H9 (cell line): ENCODE data around the gene LST1. TPM values are rescaled to one million over a fixed set of nuclear protein-coding genes. Genes with fewer than 3 reads are reported as not detected.

Source experiments
- DNase-seq: peaks from one replicate; pipeline ENCODE4 v3.0.0-alpha.2; 2017
- H2AFZ ChIP-seq: one replicate; pipeline ENCODE4 v1.6.1; 2013; ENCODE audit warnings: mild to moderate bottlenecking, low read length, control low read depth, moderate library complexity
- H2AK5ac ChIP-seq: 2 replicates; pipeline ENCODE4 v1.6.1; 2013; ENCODE audit warnings: low read length, control low read depth, mixed read lengths; ENCODE audit not compliant: insufficient read length
- H2BK120ac ChIP-seq: one replicate; pipeline ENCODE4 v1.6.1; 2013; ENCODE audit warnings: low read depth, mild to moderate bottlenecking, low read length, control low read depth, inconsistent platforms; ENCODE audit not compliant: poor library complexity, severe bottlenecking
- H2BK12ac ChIP-seq: 2 replicates; pipeline ENCODE4 v1.6.1; 2013; ENCODE audit warnings: low read length, control low read depth, mixed read lengths, low read depth; ENCODE audit not compliant: insufficient read length
- H2BK15ac ChIP-seq: 2 replicates; pipeline ENCODE4 v1.6.1; 2013; ENCODE audit warnings: low read depth, low read length, control low read depth
- H2BK20ac ChIP-seq: one replicate; pipeline ENCODE4 v1.6.1; 2013; ENCODE audit warnings: low read depth, mild to moderate bottlenecking, low read length, control low read depth, inconsistent platforms; ENCODE audit not compliant: poor library complexity, severe bottlenecking
- H2BK5ac ChIP-seq: 2 replicates; pipeline ENCODE4 v1.6.1; 2013; ENCODE audit warnings: low read length, control low read depth, mixed read lengths; ENCODE audit not compliant: insufficient read length
- H3K14ac ChIP-seq: 2 replicates; pipeline ENCODE4 v1.6.1; 2013; ENCODE audit warnings: low read length, control low read depth; ENCODE audit not compliant: insufficient read depth
- H3K18ac ChIP-seq: 2 replicates; pipeline ENCODE4 v1.6.1; 2013; ENCODE audit warnings: low read depth, mild to moderate bottlenecking, mixed read lengths, low read length, control low read depth; ENCODE audit not compliant: insufficient read length
- H3K23ac ChIP-seq: 2 replicates; pipeline ENCODE4 v1.6.1; 2013; ENCODE audit warnings: low read length, control low read depth, mixed read lengths, low read depth; ENCODE audit not compliant: insufficient read length
- H3K23me2 ChIP-seq: 2 replicates; pipeline ENCODE4 v1.6.1; 2013; ENCODE audit warnings: low read depth, mild to moderate bottlenecking, mixed read lengths, low read length, control low read depth; ENCODE audit not compliant: insufficient read length, poor library complexity, severe bottlenecking
- H3K27ac ChIP-seq: 2 replicates; pipeline ENCODE4 v1.5.1; 2013; ENCODE audit warnings: low read length, control low read depth, mixed read lengths, low read depth; ENCODE audit not compliant: insufficient read length
- H3K27me3 ChIP-seq: 2 replicates; pipeline ENCODE4 v1.6.1; 2013; ENCODE audit warnings: low read length, control low read depth, inconsistent platforms; ENCODE audit not compliant: insufficient read depth
- H3K4ac ChIP-seq: 2 replicates; pipeline ENCODE4 v1.6.1; 2013; ENCODE audit warnings: low read depth, mild to moderate bottlenecking, control low read depth, inconsistent platforms, low read length, moderate library complexity
- H3K4me1 ChIP-seq: 2 replicates; pipeline ENCODE4 v1.6.1; 2013; ENCODE audit warnings: low read length, control low read depth, inconsistent platforms; ENCODE audit not compliant: insufficient read depth
- H3K4me2 ChIP-seq: 2 replicates; pipeline ENCODE4 v1.6.1; 2013; ENCODE audit warnings: low read length, control low read depth, mixed read lengths; ENCODE audit not compliant: insufficient read length, insufficient read depth
- H3K56ac ChIP-seq: 2 replicates; pipeline ENCODE4 v1.6.1; 2013; ENCODE audit warnings: low read depth, mild to moderate bottlenecking, mixed read lengths, low read length, control low read depth; ENCODE audit not compliant: insufficient read length
- H3K79me1 ChIP-seq: 2 replicates; pipeline ENCODE4 v1.6.1; 2013; ENCODE audit warnings: low read depth, mild to moderate bottlenecking, moderate library complexity, low read length, control low read depth, inconsistent platforms; ENCODE audit not compliant: insufficient read depth, poor library complexity, severe bottlenecking
- H3K79me2 ChIP-seq: 2 replicates; pipeline ENCODE4 v1.6.1; 2013; ENCODE audit warnings: low read length, control low read depth, inconsistent platforms; ENCODE audit not compliant: insufficient read depth
- H3K9ac ChIP-seq: 2 replicates; pipeline ENCODE4 v1.6.1; 2013; ENCODE audit warnings: low read length, control low read depth, mixed read lengths; ENCODE audit not compliant: insufficient read length; ENCODE audit errors: extremely low read depth
- H3K9me3 ChIP-seq: one replicate; pipeline ENCODE4 v1.6.1; 2013; ENCODE audit warnings: low read depth, low read length, inconsistent platforms; ENCODE audit not compliant: control insufficient read depth
- H3T11ph ChIP-seq: one replicate; pipeline ENCODE4 v1.6.1; 2013; ENCODE audit warnings: mild to moderate bottlenecking, low read length, control low read depth, inconsistent platforms
- H4K20me1 ChIP-seq: one replicate; pipeline ENCODE4 v1.6.1; 2013; ENCODE audit not compliant: control insufficient read depth, insufficient read length, insufficient read depth
- H4K5ac ChIP-seq: 2 replicates; pipeline ENCODE4 v1.6.1; 2013; ENCODE audit warnings: low read depth, mild to moderate bottlenecking, mixed read lengths, low read length, control low read depth; ENCODE audit not compliant: insufficient read length
- H4K8ac ChIP-seq: replicated peaks from 2 replicates; pipeline ENCODE4 v1.6.1; 2013; ENCODE audit warnings: low read length, control low read depth, mixed read lengths, low read depth; ENCODE audit not compliant: insufficient read length
- H4K91ac ChIP-seq: 2 replicates; pipeline ENCODE4 v1.6.1; 2013; ENCODE audit warnings: low read depth, mild to moderate bottlenecking, moderate library complexity, mixed read lengths, low read length, control low read depth; ENCODE audit not compliant: insufficient read length
- H3K27ac Mint-ChIP-seq, 3 experiments: 2 replicates in 2 of 3; 3 replicates in 1 of 3; pipeline ENCODE4 v1.8.0; 2020 to 2021; ENCODE audit warnings: mixed read lengths in 3 of 3, mild to moderate bottlenecking in 1 of 3, moderate library complexity in 1 of 3
- H3K27me3 Mint-ChIP-seq: 2 replicates; pipeline ENCODE4 v1.8.0; 2021; ENCODE audit warnings: low read depth, mild to moderate bottlenecking, moderate library complexity, mixed read lengths
- H3K36me3 Mint-ChIP-seq, 3 experiments: 2 replicates in 2 of 3; 3 replicates in 1 of 3; pipeline ENCODE4 v1.8.0; 2020 to 2021; ENCODE audit warnings: low read depth in 3 of 3, mixed read lengths in 3 of 3; ENCODE audit not compliant: insufficient read depth in 1 of 3
- H3K4me1 Mint-ChIP-seq, 2 experiments: 2 replicates each; pipeline ENCODE4 v1.8.0; 2020; ENCODE audit warnings: mixed read lengths in 2 of 2
- H3K4me3 Mint-ChIP-seq, 2 experiments: 2 replicates in 1 of 2; 3 replicates in 1 of 2; pipeline ENCODE4 v1.8.0; 2020 to 2021; ENCODE audit warnings: mild to moderate bottlenecking in 2 of 2, mixed read lengths in 2 of 2, moderate library complexity in 1 of 2
- H3K9me3 Mint-ChIP-seq, 2 experiments: 2 replicates in 1 of 2; 3 replicates in 1 of 2; pipeline ENCODE4 v1.8.0; 2020; ENCODE audit warnings: mild to moderate bottlenecking in 2 of 2, mixed read lengths in 2 of 2, moderate library complexity in 1 of 2
- WGBS: extraction: QIAGEN DNeasy Blood & Tissue Kit; methylation state at CpG from one replicate; pipeline ENCODE4 v1.1.7; 2013; ENCODE audit warnings: missing lambda C conversion rate, low lambda C conversion rate, mixed read lengths; ENCODE audit not compliant: insufficient read length; ENCODE audit errors: extremely low coverage; 5-methylcytosine and 5-hydroxymethylcytosine counted together
- total RNA-seq: library from RNA; stranded (reverse); gene quantifications from 2 replicates; pipeline ENCODE4 v1.2.1, GENCODE V29; 2021
- TF ChIP-seq, protein P1 (sequence below): fragments of 200-600 bp; sonication (generic); conservative IDR thresholded peaks from 3 replicates; pipeline ENCODE4 v1.8.0; 2021; ENCODE audit warnings: antibody characterized with exemption, mild to moderate bottlenecking

Gene LST1
- total RNA-seq, 1 experiment from 2014 or later: not detected

DNA sequence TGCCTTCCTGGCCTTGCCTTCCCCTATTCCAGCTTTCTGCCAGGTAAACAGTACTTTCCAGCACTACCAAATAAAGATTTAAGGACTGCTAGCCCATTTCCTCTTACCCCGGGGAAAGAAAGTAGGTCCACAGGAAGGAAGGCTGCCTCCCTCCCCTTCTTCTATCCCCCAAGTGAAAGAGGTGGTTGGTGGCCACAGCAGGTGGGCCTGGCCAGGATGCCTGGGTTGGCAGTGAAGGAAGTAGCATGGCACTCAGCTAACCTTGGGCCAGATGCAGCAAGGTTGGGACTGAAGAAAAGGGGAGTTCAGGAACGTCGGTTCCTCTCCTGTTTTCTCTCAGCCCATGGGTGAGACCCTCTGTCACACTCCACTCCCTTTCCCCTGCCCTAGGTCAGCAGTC is 29.8 kb upstream of the LST1 start:
- peaks cover 4% of the 10 kb centered on the region; the same call in 1 of the 2 replicates for H3K4me1 ChIP-seq
- H3K4me3 Mint-ChIP-seq: no peak overlapping the region
- no peak overlapping the region for H3K56ac ChIP-seq
- no peak overlapping the region for H2BK120ac ChIP-seq
- no peaks in the 10 kb centered on the region for H3K27me3 Mint-ChIP-seq
- H4K8ac ChIP-seq: no peak overlapping the region
- H3K9me3 ChIP-seq: no peaks in the 10 kb centered on the region
- no peak overlapping the region for H3K14ac ChIP-seq
- TF ChIP-seq, protein P1, sequence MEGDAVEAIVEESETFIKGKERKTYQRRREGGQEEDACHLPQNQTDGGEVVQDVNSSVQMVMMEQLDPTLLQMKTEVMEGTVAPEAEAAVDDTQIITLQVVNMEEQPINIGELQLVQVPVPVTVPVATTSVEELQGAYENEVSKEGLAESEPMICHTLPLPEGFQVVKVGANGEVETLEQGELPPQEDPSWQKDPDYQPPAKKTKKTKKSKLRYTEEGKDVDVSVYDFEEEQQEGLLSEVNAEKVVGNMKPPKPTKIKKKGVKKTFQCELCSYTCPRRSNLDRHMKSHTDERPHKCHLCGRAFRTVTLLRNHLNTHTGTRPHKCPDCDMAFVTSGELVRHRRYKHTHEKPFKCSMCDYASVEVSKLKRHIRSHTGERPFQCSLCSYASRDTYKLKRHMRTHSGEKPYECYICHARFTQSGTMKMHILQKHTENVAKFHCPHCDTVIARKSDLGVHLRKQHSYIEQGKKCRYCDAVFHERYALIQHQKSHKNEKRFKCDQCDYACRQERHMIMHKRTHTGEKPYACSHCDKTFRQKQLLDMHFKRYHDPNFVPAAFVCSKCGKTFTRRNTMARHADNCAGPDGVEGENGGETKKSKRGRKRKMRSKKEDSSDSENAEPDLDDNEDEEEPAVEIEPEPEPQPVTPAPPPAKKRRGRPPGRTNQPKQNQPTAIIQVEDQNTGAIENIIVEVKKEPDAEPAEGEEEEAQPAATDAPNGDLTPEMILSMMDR: no peak
- H3K79me1 ChIP-seq: no peaks in the 10 kb centered on the region
- DNase-seq: no peak
- no peaks in the 10 kb centered on the region for H3K9me3 Mint-ChIP-seq
- H2BK12ac ChIP-seq: no peak overlapping the region
- H2AFZ ChIP-seq: no peak overlapping the region
- H3K9ac ChIP-seq: no peak overlapping the region
- H4K91ac ChIP-seq: no peak overlapping the region
- H4K20me1 ChIP-seq: no peaks in the 10 kb centered on the region
- H3T11ph ChIP-seq: no peak overlapping the region
- no peak overlapping the region for H2AK5ac ChIP-seq
- no CpG with 5 or more reads among the region's 3 CpGs for WGBS
- H3K4ac ChIP-seq: no peak overlapping the region
- H3K18ac ChIP-seq: no peak overlapping the region
- H3K27ac Mint-ChIP-seq: no peak overlapping the region
- no peak overlapping the region for H2BK5ac ChIP-seq
- no peak overlapping the region for H3K23ac ChIP-seq
- H3K23me2 ChIP-seq: no peaks in the 10 kb centered on the region
- no peak overlapping the region for H4K5ac ChIP-seq
- no peak overlapping the region for H2BK15ac ChIP-seq
- no peaks in the 10 kb centered on the region for H3K27me3 ChIP-seq
- no peak overlapping the region for H2BK20ac ChIP-seq
- peaks cover 4 to 18% of the 10 kb centered on the region in 2 experiments; a peak in 3 of 4 replicates for H3K4me1 Mint-ChIP-seq
- H3K4me2 ChIP-seq: no peak overlapping the region
- H3K36me3 Mint-ChIP-seq: peaks cover 16 to 44% (median 31%) of the 10 kb centered on the region in 3 experiments; a peak in 6 of 7 replicates
- no peaks in the 10 kb centered on the region for H3K79me2 ChIP-seq
- no peak overlapping the region for H3K27ac ChIP-seq
